ENCODE results near the gene ALG6.

DNA sequence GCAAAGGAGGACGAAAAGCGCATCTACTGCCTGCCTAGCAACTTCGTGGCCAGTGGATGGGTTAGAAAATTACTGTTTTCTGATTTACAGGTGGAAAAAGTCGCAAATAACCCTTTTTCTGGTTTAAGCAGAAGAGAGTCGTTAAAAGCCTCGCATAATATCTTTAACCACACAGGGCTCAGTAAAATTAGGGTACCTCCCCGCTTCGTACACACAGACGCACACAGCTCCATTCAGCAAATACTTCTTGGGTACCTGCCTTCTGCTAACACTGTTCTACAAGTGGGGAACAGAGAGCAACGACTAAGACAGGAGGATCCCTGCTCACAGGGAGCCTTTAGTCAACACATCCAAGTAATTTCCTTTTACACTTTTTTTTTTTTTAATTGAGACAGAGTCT is 704 bp downstream of the ALG6 start:
- no peak for TF ChIP-seq POLR2A (IDR thresholded peaks at IDR 0.05)
- TF ChIP-seq, protein P1, sequence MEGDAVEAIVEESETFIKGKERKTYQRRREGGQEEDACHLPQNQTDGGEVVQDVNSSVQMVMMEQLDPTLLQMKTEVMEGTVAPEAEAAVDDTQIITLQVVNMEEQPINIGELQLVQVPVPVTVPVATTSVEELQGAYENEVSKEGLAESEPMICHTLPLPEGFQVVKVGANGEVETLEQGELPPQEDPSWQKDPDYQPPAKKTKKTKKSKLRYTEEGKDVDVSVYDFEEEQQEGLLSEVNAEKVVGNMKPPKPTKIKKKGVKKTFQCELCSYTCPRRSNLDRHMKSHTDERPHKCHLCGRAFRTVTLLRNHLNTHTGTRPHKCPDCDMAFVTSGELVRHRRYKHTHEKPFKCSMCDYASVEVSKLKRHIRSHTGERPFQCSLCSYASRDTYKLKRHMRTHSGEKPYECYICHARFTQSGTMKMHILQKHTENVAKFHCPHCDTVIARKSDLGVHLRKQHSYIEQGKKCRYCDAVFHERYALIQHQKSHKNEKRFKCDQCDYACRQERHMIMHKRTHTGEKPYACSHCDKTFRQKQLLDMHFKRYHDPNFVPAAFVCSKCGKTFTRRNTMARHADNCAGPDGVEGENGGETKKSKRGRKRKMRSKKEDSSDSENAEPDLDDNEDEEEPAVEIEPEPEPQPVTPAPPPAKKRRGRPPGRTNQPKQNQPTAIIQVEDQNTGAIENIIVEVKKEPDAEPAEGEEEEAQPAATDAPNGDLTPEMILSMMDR (IDR thresholded peaks at IDR 0.05): no peak
